Diencephalon (tissue), 1 donor: ENCODE data around the gene ANKRD60. TPM values are rescaled to one million over a fixed set of nuclear protein-coding genes. Genes with fewer than 3 reads are reported as not detected.

ENCODE experiments used
- total RNA-seq: library from RNA; depleted of rRNA; stranded (reverse); fragments of >200 nt; gene quantifications from one replicate; pipeline ENCODE4 v1.2.3, GENCODE V29; 2014

ANKRD60 gene
- total RNA-seq: not detected

GRCh38 chr20:58228484-58229197 is at the start of gene ANKRD60:
Gene ANKRD60, minus strand, starts transcription at chr20:58228653. Its CDS starts 0 bp downstream, at chr20:58228653.

Other genes starting within 250 kb of the ANKRD60 start
- gene RAB22A, start 81.1 kb upstream of the ANKRD60 start, total RNA-seq: 39.2 TPM
- gene VAPB, start 160.6 kb upstream of the ANKRD60 start, total RNA-seq: 38.3 TPM